ENCODE measurements around the gene ADRA1B.

The ADRA1B gene

DNA sequence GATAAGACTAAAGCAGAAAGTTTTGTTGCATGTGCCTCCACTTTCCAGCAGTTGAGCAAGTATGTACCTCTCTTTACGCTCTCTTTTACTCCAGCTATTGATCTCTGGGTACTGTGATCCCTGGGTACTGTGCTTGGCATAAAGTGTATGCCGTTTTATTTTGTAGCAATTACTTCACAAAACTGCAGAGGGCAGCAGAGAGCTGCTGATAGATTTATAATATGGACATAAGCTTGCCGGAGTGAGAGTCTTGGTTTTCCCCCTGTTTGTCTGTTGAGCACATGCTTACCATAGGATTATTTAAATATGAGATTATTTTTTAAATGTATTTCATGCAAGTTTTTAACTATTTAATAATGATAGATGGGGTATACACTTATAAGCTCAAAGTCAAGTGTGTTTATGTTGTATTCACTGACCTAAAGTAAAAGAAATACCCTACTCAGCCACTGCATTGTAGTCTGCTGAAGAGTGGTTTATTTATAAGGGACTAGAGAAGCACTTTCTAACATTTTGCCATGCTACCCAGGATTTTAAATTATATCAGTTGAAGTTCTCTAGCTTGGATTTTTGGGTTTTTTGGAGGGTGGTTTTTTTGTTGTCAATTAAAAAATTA, 105.7 kb downstream of the ADRA1B start:
- DNase-seq (ENCODE audit: low read depth) = peak; percentile 75
- no peak overlapping the region for H3K4me3 ChIP-seq (ENCODE audit: low read depth, low read length)
- TF ChIP-seq, protein P1, sequence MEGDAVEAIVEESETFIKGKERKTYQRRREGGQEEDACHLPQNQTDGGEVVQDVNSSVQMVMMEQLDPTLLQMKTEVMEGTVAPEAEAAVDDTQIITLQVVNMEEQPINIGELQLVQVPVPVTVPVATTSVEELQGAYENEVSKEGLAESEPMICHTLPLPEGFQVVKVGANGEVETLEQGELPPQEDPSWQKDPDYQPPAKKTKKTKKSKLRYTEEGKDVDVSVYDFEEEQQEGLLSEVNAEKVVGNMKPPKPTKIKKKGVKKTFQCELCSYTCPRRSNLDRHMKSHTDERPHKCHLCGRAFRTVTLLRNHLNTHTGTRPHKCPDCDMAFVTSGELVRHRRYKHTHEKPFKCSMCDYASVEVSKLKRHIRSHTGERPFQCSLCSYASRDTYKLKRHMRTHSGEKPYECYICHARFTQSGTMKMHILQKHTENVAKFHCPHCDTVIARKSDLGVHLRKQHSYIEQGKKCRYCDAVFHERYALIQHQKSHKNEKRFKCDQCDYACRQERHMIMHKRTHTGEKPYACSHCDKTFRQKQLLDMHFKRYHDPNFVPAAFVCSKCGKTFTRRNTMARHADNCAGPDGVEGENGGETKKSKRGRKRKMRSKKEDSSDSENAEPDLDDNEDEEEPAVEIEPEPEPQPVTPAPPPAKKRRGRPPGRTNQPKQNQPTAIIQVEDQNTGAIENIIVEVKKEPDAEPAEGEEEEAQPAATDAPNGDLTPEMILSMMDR (IDR thresholded peaks at IDR 0.05; ENCODE audit: insufficient read depth, low read depth, low read length, missing control alignments) = peak; percentile 72

Measured in GM12865 (cell line).